Measurements from ENCODE around the gene TIMM44.
"Not testable (repeated sequence)": the region's sequence is repeated elsewhere in the genome, so short reads cannot be mapped to it uniquely, and the experiment has no call there.

The TIMM44 gene

DNA sequence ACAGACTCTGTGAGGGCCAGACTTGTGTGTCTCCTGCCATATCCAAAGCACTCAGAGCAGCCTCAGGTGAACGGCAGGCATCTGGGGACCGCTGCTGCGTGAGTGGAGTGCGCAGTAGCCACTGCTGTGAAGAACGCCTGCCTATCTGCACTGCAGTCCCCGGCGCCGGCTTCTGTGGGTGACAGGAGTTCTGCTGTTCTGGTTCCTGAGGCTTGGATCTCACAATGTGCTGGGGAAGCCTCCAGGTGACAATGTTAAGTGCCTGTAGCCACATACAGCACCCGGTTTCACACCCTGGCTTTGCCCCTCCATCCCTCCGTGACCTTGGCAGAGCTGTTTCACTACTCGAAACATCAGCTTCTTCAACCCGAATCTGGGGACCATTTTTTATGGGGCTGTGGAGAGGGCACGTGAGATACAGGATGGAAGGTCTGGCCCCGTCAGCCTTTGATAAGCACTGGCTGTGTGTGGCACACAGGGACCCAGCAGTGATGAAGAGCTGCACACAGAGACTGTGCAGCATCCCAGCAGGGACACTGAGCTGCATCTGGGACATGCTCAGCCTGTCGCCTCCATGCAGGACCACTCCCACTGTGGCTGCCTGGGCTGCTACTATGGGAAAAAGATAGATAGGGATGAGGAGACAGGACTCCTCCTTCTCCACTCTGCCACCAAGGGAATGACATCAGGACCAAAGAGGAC, 33.7 kb upstream of the TIMM44 start:
- DNase-seq (ENCODE audit: low read depth), result no peak

- DNase-seq (ENCODE audit: low read depth), result no peak
Measured at GRCh38 chr19:7976461-7976860, 33.0 kb upstream of the TIMM44 start.

- DNase-seq (ENCODE audit: low read depth), result no peak
Measured at GRCh38 chr19:7975037-7975436, 31.6 kb upstream of the TIMM44 start.

DNA sequence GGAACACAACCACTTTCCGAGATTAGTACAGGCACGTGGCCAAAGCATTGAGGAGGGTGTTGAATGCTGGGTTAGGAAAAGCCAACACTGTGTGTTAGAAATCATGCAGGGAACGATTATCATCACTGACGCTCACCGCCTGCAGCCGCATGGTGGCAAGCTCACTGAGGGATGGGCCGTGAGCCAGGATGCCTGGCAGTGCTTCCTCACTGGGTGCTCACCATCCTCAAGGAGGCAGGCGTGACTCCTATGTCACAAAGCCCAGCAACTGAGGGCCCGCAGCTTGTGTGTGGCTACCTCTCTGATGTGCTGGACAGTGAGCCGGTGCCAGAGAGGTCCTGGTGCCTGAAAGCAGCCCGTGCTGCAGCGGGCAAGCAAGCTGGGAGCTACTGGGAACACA, 30.4 kb upstream of the TIMM44 start:
- no peak for DNase-seq (ENCODE audit: low read depth)

DNA sequence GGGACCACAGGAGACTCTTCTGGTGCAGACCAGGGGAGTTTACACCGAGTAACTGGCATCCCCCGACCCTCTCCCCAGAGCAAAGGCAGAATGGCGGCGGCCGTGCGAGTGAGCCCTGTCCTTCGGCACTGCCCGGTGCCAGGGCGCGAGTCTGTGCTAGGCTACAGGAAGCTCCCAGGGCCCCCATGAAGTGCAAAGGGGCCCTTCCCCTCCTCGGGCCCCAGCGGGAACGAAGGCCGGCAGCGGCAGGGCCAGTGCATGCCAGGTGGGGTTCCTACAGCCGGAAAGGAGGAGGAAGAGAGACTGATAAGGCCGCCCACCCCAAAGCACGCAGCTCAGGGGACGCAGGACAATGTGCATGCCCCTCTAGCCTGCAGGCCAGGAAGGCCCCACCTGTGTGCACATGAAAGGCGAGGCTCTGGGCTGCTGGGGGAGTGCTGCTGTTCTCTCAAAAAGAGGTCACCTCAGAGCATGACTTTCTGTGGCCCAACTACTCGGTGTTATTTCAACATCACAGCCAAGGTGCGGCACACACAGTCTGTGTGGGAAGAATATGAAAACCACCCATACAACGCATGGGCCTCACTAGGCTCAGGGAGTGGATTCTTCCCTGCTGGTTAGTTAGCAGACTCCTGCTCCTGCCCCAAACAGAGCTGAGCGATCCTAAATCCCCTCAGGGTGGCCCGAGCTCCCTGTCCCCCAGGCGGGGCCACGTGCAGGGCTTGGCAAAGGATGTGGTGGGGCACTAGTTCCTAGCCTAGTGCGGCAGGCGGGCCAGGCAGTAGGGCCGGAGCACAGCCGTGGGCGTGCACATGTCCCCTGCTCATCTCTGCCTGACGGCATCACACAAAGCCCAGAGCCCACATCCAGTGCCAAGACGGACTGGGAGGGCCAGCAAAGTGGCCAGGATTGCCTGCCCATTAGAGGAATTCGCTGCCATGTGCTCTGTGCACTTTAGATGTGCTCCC, 28.4 kb upstream of the TIMM44 start:
- no peak for DNase-seq (ENCODE audit: low read depth)

DNA sequence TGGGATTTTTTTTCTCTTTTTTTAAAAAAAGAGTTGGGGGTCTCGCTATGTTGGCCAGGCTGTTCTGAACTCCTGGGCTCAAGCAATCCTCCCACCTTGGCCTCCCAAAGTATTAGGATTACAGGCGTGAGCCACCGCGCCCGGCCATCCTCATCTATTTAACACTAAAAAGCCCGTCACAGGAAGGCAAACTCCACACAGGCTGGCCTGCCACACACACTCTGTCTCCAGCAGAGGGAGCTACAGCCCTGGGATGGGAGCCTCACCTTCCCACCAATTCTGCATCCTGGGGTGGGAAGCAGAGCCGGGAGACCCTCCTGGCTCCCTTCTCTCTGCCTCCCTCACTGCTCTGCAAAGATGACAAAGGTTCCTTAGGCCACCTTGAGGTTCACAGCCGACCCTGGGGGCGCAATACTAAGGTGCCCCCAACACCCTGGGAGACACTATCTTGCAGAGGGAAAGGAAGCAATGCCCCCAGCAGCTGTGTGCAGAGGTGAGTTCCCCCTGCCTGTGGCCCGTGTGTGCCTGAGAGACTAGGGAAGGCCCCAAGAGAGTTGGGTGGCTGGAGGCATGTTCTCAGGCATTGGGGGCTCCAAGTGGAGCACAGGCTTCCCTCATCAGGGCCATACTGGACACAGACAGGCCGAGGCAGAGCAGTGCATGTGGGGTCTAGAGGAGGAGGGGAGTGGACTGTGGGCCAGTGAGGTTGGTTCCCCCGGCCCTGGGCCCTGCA, 27.4 kb upstream of the TIMM44 start:
- DNase-seq (ENCODE audit: low read depth), result no peak

GRCh38 chr19:7969555-7969939, 26.1 kb upstream of the TIMM44 start:
- no peak for DNase-seq (ENCODE audit: low read depth)

- DNase-seq (ENCODE audit: low read depth), result no peak
Measured at GRCh38 chr19:7968796-7969554, 25.5 kb upstream of the TIMM44 start.

DNA sequence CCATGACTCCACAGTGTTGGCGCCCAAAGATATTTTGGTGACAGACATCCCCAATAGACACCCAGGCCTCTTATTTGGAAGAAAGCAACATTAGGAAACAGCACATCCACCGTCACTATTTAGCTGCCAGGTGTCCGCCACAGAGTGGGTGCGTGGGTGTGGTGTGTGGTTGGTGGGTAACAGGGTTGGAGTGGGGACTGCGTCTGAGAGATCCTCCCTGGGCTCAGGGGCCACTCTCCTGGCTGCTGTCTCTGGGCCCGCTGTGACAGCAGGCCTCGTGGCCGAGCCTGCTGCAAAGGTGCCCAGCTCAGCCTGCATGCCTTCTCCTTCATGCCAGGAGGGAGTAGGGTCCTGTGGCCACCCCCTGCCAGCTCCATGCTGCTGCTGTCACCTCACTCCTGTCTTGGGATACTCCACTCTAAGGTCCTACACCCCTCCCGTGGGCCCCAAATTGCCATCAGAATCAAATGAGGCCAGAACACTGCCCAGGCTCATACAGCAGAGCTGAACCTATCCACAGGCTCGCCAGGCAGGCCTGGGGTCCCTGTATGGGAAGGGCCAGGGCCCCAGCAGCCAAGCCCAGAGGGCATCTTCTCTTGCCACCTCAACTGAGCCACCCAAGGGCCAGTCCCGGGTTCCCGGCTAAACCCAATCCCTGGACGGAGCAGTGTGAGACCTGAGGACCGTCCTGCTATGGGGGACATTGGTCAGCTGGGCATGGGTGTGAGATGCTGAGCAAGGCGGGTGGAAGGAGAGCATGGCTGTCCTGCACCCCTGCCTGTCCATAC, 24.7 kb upstream of the TIMM44 start:
- DNase-seq (ENCODE audit: low read depth), result no peak

- no peak for DNase-seq (ENCODE audit: low read depth)
Measured at GRCh38 chr19:7965921-7966665, 22.6 kb upstream of the TIMM44 start.

- no peak for DNase-seq (ENCODE audit: low read depth)
Measured at GRCh38 chr19:7965259-7965841, 21.9 kb upstream of the TIMM44 start.

- no peak for DNase-seq (ENCODE audit: low read depth)
Measured at GRCh38 chr19:7963566-7963965, 20.1 kb upstream of the TIMM44 start.

DNA sequence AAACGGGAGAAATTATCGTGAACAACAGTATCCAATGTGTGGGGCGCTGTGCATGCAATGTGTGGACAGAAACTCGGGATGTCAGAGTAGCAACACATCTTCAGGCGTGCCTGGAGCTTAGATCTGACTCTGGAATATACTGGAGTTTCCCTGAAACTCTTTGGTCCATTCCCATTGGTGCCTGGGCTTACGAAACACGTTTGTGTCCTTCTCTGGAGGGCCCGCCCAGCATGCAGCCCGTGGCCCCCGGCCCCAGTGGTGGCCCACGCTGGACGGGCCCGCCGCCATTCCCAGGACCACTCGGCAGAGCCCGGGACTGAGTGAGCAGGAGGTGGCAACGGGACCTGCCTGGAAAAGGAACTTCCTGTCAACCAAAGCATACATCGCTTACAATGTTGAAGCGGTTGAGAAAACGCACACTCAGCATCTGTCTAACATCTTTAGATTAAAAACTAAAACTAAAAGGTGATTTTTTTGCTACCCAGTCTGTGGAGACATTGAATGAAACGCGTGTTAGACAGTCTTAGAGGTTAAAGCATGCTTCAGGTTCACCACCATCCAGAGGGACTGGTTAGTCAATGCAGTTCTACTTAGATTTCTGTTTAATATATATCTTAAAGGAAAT, 19.3 kb upstream of the TIMM44 start:
- DNase-seq (ENCODE audit: low read depth), result no peak

- DNase-seq (ENCODE audit: low read depth), result no peak
Measured at GRCh38 chr19:7961920-7962626, 18.6 kb upstream of the TIMM44 start.

- DNase-seq (ENCODE audit: low read depth), result not testable (repeated sequence)
Measured at GRCh38 chr19:7961082-7961481, 17.6 kb upstream of the TIMM44 start.

DNA sequence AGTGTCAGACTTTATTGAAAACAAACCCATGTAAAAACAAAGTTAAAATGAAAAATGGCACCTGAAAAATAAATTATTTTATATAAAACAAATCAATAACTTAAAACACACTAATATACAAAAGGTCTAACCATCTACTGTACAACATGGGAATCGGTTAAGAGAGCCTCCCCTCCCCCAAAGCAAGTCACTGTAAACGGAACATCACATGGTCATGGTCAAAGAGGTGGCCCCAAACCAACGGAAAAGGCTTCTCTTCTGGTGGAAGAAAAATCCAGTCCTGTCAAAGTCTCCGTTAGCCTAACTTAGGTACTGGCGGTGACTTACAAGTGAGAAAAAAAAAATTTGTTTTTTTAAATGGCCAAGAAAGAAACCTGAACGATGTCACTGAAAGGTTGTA, 15.7 kb upstream of the TIMM44 start:
- DNase-seq (ENCODE audit: low read depth), result no peak

DNA sequence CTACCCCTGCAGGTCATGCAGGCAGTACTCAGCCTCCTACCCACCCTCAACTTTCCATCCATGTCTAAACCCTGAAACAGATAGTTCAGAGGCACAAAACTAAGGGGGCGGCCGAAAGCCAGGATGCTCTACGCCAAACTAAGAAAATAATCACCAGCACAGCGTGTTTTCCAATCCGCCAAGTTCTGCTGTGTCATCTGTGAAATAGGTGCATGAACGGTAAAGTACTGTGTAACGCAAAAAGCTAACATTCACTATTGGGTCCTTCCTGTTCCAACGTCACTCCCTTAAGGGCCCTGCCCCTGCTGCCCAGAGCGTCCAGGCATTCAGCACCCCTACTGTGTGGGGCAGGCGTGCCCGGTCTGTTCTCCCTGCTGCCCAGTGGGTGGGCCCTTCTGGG, 12.2 kb upstream of the TIMM44 start:
- DNase-seq (ENCODE audit: low read depth), result no peak

GRCh38 chr19:7953576-7953975, 10.1 kb upstream of the TIMM44 start:
- DNase-seq (ENCODE audit: low read depth), result no peak

DNA sequence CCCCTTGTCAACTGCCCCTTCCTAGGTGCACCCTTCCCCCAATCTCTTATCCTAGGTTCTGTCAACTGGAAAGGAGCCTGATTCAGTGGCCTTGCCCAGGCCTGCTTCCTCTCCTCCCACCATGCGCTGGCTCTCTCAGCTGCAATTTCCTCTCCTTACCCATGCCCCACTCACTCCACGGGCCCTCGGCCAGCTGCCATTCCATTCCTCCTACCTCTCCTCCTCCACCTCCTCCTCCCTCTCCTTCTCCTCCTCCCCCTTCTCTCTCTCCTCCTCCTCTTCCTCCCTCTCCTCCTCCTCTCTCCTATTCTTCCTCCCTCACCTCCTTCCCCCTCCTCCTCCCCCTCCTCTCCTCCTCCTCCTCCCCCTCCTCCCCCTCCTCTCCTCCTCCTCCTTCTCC, 9.6 kb upstream of the TIMM44 start:
- DNase-seq (ENCODE audit: low read depth), result no peak
